Right lobe of liver (tissue), 4 donors: ENCODE data around the gene POU2F1.

ENCODE experiments used
- POLR2A ChIP-seq: fragments of 450-650 bp; IDR thresholded peaks from one replicate; pipeline ENCODE4 v1.6.1; 2017; ENCODE audit warnings: antibody characterized with exemption, mild to moderate bottlenecking
- TF ChIP-seq, protein P1 (sequence below), 4 donors: fragments of 200-600 bp in 3 of 4; fragments of 450-650 bp in 1 of 4; IDR thresholded peaks; one replicate each; pipeline versions ENCODE4 v1.5.1 to v1.8.0; 2016 to 2022; ENCODE audit warnings: antibody characterized with exemption in 4 of 4, mild to moderate bottlenecking in 2 of 4
- donor health status: DM: no; HTN: no; CAD: no.
- donor health status: DM: no; HTN: no; CAD: no.
- donor health status: DM: no; HTN: yes; CAD: no.

DNA sequence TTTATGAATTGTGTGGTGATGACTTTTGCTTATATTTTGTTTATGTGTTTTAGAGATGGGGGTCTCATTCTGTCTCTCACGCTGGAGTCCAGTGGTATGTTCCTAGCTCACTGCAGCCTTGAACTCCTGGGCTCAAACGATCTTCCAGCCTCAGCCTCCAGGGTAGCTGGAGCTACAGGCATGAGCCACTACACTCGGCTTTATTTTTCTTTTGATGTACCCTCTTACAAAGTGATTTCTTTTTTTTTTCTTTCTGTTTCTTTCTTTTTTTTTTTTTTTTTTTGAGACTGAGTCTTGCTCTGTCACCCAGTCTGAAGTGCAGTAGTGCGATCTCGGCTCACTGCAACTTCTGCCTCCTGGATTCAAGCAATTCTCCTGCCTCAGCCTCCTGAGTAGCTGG is 250.9 kb downstream of the POU2F1 start:
- TF ChIP-seq, protein P1, sequence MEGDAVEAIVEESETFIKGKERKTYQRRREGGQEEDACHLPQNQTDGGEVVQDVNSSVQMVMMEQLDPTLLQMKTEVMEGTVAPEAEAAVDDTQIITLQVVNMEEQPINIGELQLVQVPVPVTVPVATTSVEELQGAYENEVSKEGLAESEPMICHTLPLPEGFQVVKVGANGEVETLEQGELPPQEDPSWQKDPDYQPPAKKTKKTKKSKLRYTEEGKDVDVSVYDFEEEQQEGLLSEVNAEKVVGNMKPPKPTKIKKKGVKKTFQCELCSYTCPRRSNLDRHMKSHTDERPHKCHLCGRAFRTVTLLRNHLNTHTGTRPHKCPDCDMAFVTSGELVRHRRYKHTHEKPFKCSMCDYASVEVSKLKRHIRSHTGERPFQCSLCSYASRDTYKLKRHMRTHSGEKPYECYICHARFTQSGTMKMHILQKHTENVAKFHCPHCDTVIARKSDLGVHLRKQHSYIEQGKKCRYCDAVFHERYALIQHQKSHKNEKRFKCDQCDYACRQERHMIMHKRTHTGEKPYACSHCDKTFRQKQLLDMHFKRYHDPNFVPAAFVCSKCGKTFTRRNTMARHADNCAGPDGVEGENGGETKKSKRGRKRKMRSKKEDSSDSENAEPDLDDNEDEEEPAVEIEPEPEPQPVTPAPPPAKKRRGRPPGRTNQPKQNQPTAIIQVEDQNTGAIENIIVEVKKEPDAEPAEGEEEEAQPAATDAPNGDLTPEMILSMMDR (IDR thresholded peaks at IDR 0.05) = no peak
- no peak for TF ChIP-seq POLR2A
